Transverse colon (tissue), 4 donors: Measurements from ENCODE around the gene C10orf67. TPM values are rescaled to one million over a fixed set of nuclear protein-coding genes. Genes with fewer than 3 reads are reported as not detected.

ENCODE experiments used
- DNase-seq: peaks from one replicate; pipeline ENCODE4 v3.0.0-alpha.2; 2019
- H3K27ac ChIP-seq, 4 donors: fragments of 200-600 bp; sonication (generic); 2 replicates each; pipeline ENCODE4 v1.5.1; 2016 to 2018; ENCODE audit warnings: inconsistent platforms in 4 of 4
- H3K27me3 ChIP-seq: fragments of 200-600 bp; sonication (generic); 2 replicates; pipeline ENCODE4 v1.5.1; 2017; ENCODE audit warnings: inconsistent platforms
- H3K36me3 ChIP-seq, 4 donors: fragments of 200-600 bp; sonication (generic); 2 replicates each; pipeline ENCODE4 v1.5.1; 2017 to 2019; ENCODE audit warnings: inconsistent platforms in 4 of 4
- H3K4me1 ChIP-seq, 4 donors: fragments of 200-600 bp; sonication (generic); 2 replicates each; pipeline ENCODE4 v1.5.1; 2017 to 2020; ENCODE audit warnings: inconsistent platforms in 4 of 4
- H3K4me3 ChIP-seq, 4 donors: fragments of 200-600 bp; sonication (generic); 1 replicate in 1 of 4; 2 replicates in 3 of 4; pipeline versions ENCODE4 v1.5.1 to v1.6.1; 2017 to 2019; ENCODE audit warnings: inconsistent platforms in 4 of 4
- H3K9me3 ChIP-seq, 2 donors: fragments of 200-600 bp; sonication (generic); 2 replicates each; pipeline ENCODE4 v1.5.1; 2017 to 2019; ENCODE audit warnings: inconsistent platforms in 2 of 2
- CTCF ChIP-seq, 5 experiments: fragments of 200-600 bp in 3 of 5; fragments of 450-650 bp in 2 of 5; sonication (generic) in 3 of 5; IDR thresholded peaks; 1 replicate in 2 of 5; 2 replicates in 3 of 5; pipeline ENCODE4 v1.5.1; 2016 to 2017; ENCODE audit warnings: antibody characterized with exemption in 5 of 5, inconsistent platforms in 3 of 5, mild to moderate bottlenecking in 2 of 5, moderate library complexity in 1 of 5
- EP300 ChIP-seq: sonication (generic); formaldehyde crosslinking; IDR thresholded peaks from one replicate; pipeline ENCODE4 v1.6.1; 2017; ENCODE audit warnings: antibody characterized with exemption, low read depth
- POLR2A ChIP-seq: fragments of 450-650 bp; IDR thresholded peaks from one replicate; pipeline ENCODE4 v1.6.1; 2016; ENCODE audit warnings: antibody characterized with exemption, mild to moderate bottlenecking, moderate library complexity
- POLR2AphosphoS5 ChIP-seq, 3 donors: sonication (generic); formaldehyde crosslinking; IDR thresholded peaks; one replicate each; pipeline ENCODE4 v1.6.1; 2016; ENCODE audit warnings: antibody characterized with exemption in 3 of 3
- WGBS, 2 donors: methylation state at CpG; one replicate each; pipeline ENCODE4 v1.1.5; 2018; ENCODE audit warnings: low coverage in 1 of 2; 5-methylcytosine and 5-hydroxymethylcytosine counted together
- in situ Hi-C, 4 donors: fragments of 200-750 bp; cut with MboI; loops; one replicate each; pipeline versions ENCODE4 v1.15.0 to v1.15.1; 2017; ENCODE audit warnings: low sequenced_read_pairs in 3 of 4, low pct_ligation_motif_present in 1 of 4, low pct_unique_long_range_greater_than_20kb in 1 of 4
- intact Hi-C: fragments of 100-400 bp; cut with DNase I; formaldehyde crosslinking; loops from one replicate; pipeline ENCODE4 v1.15.1; 2023; ENCODE audit warnings: low total_unique reads
- total RNA-seq, 4 donors: library from RNA; depleted of rRNA; stranded (reverse); fragments of >200 nt; gene quantifications; one replicate each; pipeline ENCODE4 v1.1.0, GENCODE V29; 2016

The C10orf67 gene
- total RNA-seq, 4 donors from 2014 or later, result not detected

- Histone ChIP-seq H3K27me3 (peaks cover 47% of the 10 kb centered on the region), H3K4me3 (no peak overlapping the region), H3K9me3 (no peaks in the 10 kb centered on the region), H3K27ac (no peak overlapping the region), H3K4me1 (no peaks in the 10 kb centered on the region), H3K36me3 (no peaks in the 10 kb centered on the region)
- DNase-seq, result no peak
- in situ Hi-C loops (no loop called here), intact Hi-C loops (no loop called here)
- WGBS, 2 donors, result 32 to 34% methylated on average over 3 of the region's 3 CpGs
- TF ChIP-seq POLR2A (no peak), CTCF (IDR thresholded peaks at IDR 0.05) (no peak), EP300 (no peak), POLR2AphosphoS5 (IDR thresholded peaks at IDR 0.05) (no peak)
Measured at GRCh38 chr10:23205972-23206642, 138.5 kb downstream of the C10orf67 start.

- no peaks in the 10 kb centered on the region for H3K9me3 ChIP-seq
- intact Hi-C loops (no loop called here), in situ Hi-C loops (no loop called here)
- 22% methylated on average over 10 of the region's 10 CpGs; no CpG with 5 or more reads in 1 of the 2 donors for WGBS, 2 donors
- no peaks in the 10 kb centered on the region for H3K36me3 ChIP-seq
- no peak overlapping the region for H3K27ac ChIP-seq
- peaks cover 60% of the 10 kb centered on the region for H3K27me3 ChIP-seq
- no peak for TF ChIP-seq EP300
- no peak for TF ChIP-seq POLR2AphosphoS5 (IDR thresholded peaks at IDR 0.05)
- no peak for TF ChIP-seq CTCF (IDR thresholded peaks at IDR 0.05)
- TF ChIP-seq POLR2A, result no peak
- H3K4me1 ChIP-seq, result no peaks in the 10 kb centered on the region
- no peak for DNase-seq
- no peak overlapping the region for H3K4me3 ChIP-seq
Measured at GRCh38 chr10:23204773-23205172, 139.8 kb downstream of the C10orf67 start.

GRCh38 chr10:23203369-23204325 lies 140.9 kb downstream of the C10orf67 start:
- DNase-seq, result no peak
- H3K27me3 ChIP-seq, result peaks cover 71% of the 10 kb centered on the region
- no peak overlapping the region for H3K27ac ChIP-seq
- no peaks in the 10 kb centered on the region for H3K36me3 ChIP-seq
- no peak overlapping the region for H3K4me3 ChIP-seq
- in situ Hi-C loops (no loop called here), intact Hi-C loops (no loop called here)
- no peaks in the 10 kb centered on the region for H3K9me3 ChIP-seq
- no peak for TF ChIP-seq POLR2A
- no peak for TF ChIP-seq CTCF (IDR thresholded peaks at IDR 0.05)
- no peak for TF ChIP-seq POLR2AphosphoS5 (IDR thresholded peaks at IDR 0.05)
- TF ChIP-seq EP300, result no peak
- H3K4me1 ChIP-seq, result no peaks in the 10 kb centered on the region
- WGBS, 2 donors, result 32 to 39% methylated on average over 10 to 29 of the region's 29 CpGs

- in situ Hi-C loops (no loop called here), intact Hi-C loops (no loop called here)
- Histone ChIP-seq H3K4me3 (no peak overlapping the region), H3K27me3 (peaks cover 80% of the 10 kb centered on the region), H3K36me3 (no peaks in the 10 kb centered on the region), H3K9me3 (no peaks in the 10 kb centered on the region), H3K4me1 (no peaks in the 10 kb centered on the region), H3K27ac (no peak overlapping the region)
- no peak for DNase-seq
- TF ChIP-seq EP300 (no peak), POLR2AphosphoS5 (IDR thresholded peaks at IDR 0.05) (no peak), CTCF (IDR thresholded peaks at IDR 0.05) (no peak), POLR2A (no peak)
- WGBS, 2 donors, result 4 to 13% methylated on average over 3 of the region's 3 CpGs
Measured at GRCh38 chr10:23202779-23203178, 141.8 kb downstream of the C10orf67 start.
